PC-9 (cell line): ENCODE measurements around the gene SUGCT.

Experiments
- EZH2 ChIP-seq: fragments of 200-600 bp; sonication (generic); IDR thresholded peaks from 2 replicates; pipeline ENCODE4 v1.8.0; 2017; ENCODE audit warnings: antibody characterized with exemption, low read depth
- TF ChIP-seq, protein P1 (sequence below): fragments of 200-600 bp; sonication (generic); conservative IDR thresholded peaks from 2 replicates; pipeline ENCODE4 v1.6.1; 2017; ENCODE audit warnings: mixed run types, antibody characterized with exemption, mild to moderate bottlenecking, moderate library complexity

DNA sequence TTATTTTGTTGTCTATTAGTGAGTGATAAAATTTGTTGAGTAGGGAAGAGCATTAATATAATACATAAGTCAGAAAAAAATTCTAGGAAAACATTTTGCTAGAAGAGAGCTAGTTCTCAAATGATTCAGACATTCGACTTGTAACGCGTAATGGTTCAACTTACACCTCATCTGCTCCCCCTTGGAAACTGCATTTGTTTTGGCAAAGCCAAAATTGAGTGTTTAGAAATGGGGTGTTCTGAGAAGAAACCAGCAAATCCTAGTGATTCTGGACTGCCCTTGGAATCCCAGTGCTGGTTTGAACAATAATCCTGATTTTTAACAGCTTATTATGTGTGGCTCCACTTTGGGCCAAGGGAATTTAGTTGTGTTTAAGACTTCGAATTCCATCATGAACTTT, 475.7 kb downstream of the SUGCT start:
- TF ChIP-seq, protein P1, sequence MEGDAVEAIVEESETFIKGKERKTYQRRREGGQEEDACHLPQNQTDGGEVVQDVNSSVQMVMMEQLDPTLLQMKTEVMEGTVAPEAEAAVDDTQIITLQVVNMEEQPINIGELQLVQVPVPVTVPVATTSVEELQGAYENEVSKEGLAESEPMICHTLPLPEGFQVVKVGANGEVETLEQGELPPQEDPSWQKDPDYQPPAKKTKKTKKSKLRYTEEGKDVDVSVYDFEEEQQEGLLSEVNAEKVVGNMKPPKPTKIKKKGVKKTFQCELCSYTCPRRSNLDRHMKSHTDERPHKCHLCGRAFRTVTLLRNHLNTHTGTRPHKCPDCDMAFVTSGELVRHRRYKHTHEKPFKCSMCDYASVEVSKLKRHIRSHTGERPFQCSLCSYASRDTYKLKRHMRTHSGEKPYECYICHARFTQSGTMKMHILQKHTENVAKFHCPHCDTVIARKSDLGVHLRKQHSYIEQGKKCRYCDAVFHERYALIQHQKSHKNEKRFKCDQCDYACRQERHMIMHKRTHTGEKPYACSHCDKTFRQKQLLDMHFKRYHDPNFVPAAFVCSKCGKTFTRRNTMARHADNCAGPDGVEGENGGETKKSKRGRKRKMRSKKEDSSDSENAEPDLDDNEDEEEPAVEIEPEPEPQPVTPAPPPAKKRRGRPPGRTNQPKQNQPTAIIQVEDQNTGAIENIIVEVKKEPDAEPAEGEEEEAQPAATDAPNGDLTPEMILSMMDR, result no peak
- no peak for TF ChIP-seq EZH2
